GM12878 (cell line): ENCODE measurements around the gene ARHGEF1. TPM values are rescaled to one million over a fixed set of nuclear protein-coding genes. Genes with fewer than 3 reads are reported as not detected.

Source experiments
- BCL11A ChIP-seq: IDR thresholded peaks from 2 replicates; pipeline ENCODE4 v1.6.1; 2011; ENCODE audit warnings: low read depth, low read length
- ELK1 ChIP-seq: IDR thresholded peaks from 2 replicates; pipeline ENCODE4 v1.6.1; 2012; ENCODE audit warnings: low read depth, low read length, improper control_type of control experiment
- EZH2 ChIP-seq: IDR thresholded peaks from 2 replicates; pipeline ENCODE4 v1.6.1; 2012; ENCODE audit warnings: low read depth, mild to moderate bottlenecking, control low read depth, inconsistent platforms, low read length, borderline replicate concordance; ENCODE audit not compliant: control insufficient read depth
- FOS ChIP-seq: IDR thresholded peaks from 3 replicates; pipeline ENCODE4 v1.6.1; 2011; ENCODE audit warnings: borderline replicate concordance; ENCODE audit not compliant: insufficient read length; ENCODE audit errors: extremely low read depth
- HCFC1 ChIP-seq: fragments of 150-350 bp; IDR thresholded peaks from 2 replicates; pipeline ENCODE4 v1.6.1; 2014; ENCODE audit warnings: low read length
- HDAC6 ChIP-seq: fragments of 200-600 bp; sonication (generic); IDR thresholded peaks from one replicate; pipeline ENCODE4 v1.8.0; 2017; ENCODE audit warnings: antibody characterized with exemption; ENCODE audit not compliant: unreplicated experiment
- IKZF2 ChIP-seq, 2 experiments: fragments of 450-650 bp; IDR thresholded peaks; 2 replicates each; pipeline ENCODE4 v1.6.1; 2017; ENCODE audit warnings: mild to moderate bottlenecking in 2 of 2, moderate library complexity in 2 of 2
- KAT2A ChIP-seq: conservative IDR thresholded peaks from 2 replicates; pipeline ENCODE4 v1.6.1; 2011; ENCODE audit warnings: low read depth, low read length; ENCODE audit not compliant: control insufficient read depth
- MLLT1 ChIP-seq: fragments of 450-650 bp; IDR thresholded peaks from 2 replicates; pipeline ENCODE4 v1.6.1; 2016; ENCODE audit warnings: mild to moderate bottlenecking
- NFYA ChIP-seq: IDR thresholded peaks from 2 replicates; pipeline ENCODE4 v1.6.1; 2011; ENCODE audit warnings: low read depth, mild to moderate bottlenecking, low read length, improper control_type of control experiment, borderline replicate concordance
- NR2C2 ChIP-seq: IDR thresholded peaks from 2 replicates; pipeline ENCODE4 v1.6.1; 2011; ENCODE audit warnings: borderline replicate concordance, low read depth; ENCODE audit not compliant: control insufficient read depth, insufficient read length
- NRF1 ChIP-seq: conservative IDR thresholded peaks from 2 replicates; pipeline ENCODE4 v1.6.1; 2011; ENCODE audit warnings: mild to moderate bottlenecking, low read depth, low read length, improper control_type of control experiment
- PBX3 ChIP-seq: IDR thresholded peaks from 2 replicates; pipeline ENCODE4 v1.6.1; 2011; ENCODE audit warnings: mild to moderate bottlenecking, low read depth, low read length, moderate library complexity; ENCODE audit not compliant: insufficient replicate concordance
- POLR2AphosphoS5 ChIP-seq: IDR thresholded peaks from 2 replicates; pipeline ENCODE4 v1.6.1; 2011; ENCODE audit warnings: mild to moderate bottlenecking, low read length, inconsistent platforms
- RUNX3 ChIP-seq: IDR thresholded peaks from 2 replicates; pipeline ENCODE4 v1.6.1; 2012; ENCODE audit warnings: low read length, inconsistent platforms
- SREBF2 ChIP-seq: IDR thresholded peaks from 2 replicates; pipeline ENCODE4 v1.6.1; 2012; ENCODE audit warnings: mild to moderate bottlenecking, low read length
- STAT1 ChIP-seq: fragments of 450-650 bp; conservative IDR thresholded peaks from 2 replicates; pipeline ENCODE4 v1.6.1; 2014; ENCODE audit warnings: antibody characterized with exemption, mild to moderate bottlenecking
- TAF1 ChIP-seq: IDR thresholded peaks from 2 replicates; pipeline ENCODE4 v1.6.1; 2011; ENCODE audit warnings: mild to moderate bottlenecking, low read depth, low read length, borderline replicate concordance
- TBL1XR1 ChIP-seq: IDR thresholded peaks from 2 replicates; pipeline ENCODE4 v1.6.1; 2012; ENCODE audit warnings: low read depth, low read length, improper control_type of control experiment
- ZNF622 ChIP-seq: fragments of 450-650 bp; IDR thresholded peaks from 2 replicates; pipeline ENCODE4 v1.6.1; 2017; ENCODE audit warnings: mild to moderate bottlenecking, inconsistent platforms
- polyA plus RNA-seq, 11 experiments: library from polyadenylated mRNA; depleted of rRNA in 4 of 11; unstranded in 6 of 11; stranded (reverse) in 5 of 11; fragments of >200 nt; fragmentation: Nextera tagmentation in 4 of 11; fragmentation: Illumina TruSeq in 1 of 11; extraction: Ambion mirVana in 4 of 11; extraction: Trizol in 1 of 11; gene quantifications; 1 replicate in 1 of 11; 2 replicates in 10 of 11; pipeline versions ENCODE4 v1.2.1 to v1.2.3, GENCODE V29; 2011 to 2016; ENCODE audit warnings: inconsistent platforms in 2 of 11, missing spikeins in 2 of 11, low read depth in 1 of 11
- total RNA-seq, 4 experiments: library from RNA; depleted of rRNA in 3 of 4; stranded (reverse); fragments of >200 nt in 3 of 4; fragmentation: Illumina TruSeq in 1 of 4; extraction: Trizol in 1 of 4; gene quantifications; 2 replicates each; pipeline versions ENCODE4 v1.2.1 to v1.2.3, GENCODE V29; 2013 to 2021
- TF ChIP-seq, protein P1 (sequence below): IDR thresholded peaks from 2 replicates; pipeline ENCODE4 v1.6.1; 2012; ENCODE audit warnings: low read length, inconsistent platforms
- TF ChIP-seq, protein P2 (sequence below), 3 experiments: IDR thresholded peaks in 2 of 3; conservative IDR thresholded peaks in 1 of 3; 2 replicates each; pipeline ENCODE4 v1.5.1; 2011; ENCODE audit warnings: low read depth in 3 of 3, low read length in 3 of 3, mild to moderate bottlenecking in 3 of 3, control low read depth in 2 of 3, moderate library complexity in 2 of 3, inconsistent platforms in 1 of 3, mixed read lengths in 1 of 3; ENCODE audit not compliant: control insufficient read depth in 2 of 3, insufficient read depth in 1 of 3; ENCODE audit errors: extremely low read depth in 1 of 3

ARHGEF1 gene
- total and polyA plus RNA-seq, 10 of the 15 experiments (the other 5 are each of a cell fraction or from before 2014, with no cell fraction given): 1.2 to 207 (median 53.9) TPM

DNA sequence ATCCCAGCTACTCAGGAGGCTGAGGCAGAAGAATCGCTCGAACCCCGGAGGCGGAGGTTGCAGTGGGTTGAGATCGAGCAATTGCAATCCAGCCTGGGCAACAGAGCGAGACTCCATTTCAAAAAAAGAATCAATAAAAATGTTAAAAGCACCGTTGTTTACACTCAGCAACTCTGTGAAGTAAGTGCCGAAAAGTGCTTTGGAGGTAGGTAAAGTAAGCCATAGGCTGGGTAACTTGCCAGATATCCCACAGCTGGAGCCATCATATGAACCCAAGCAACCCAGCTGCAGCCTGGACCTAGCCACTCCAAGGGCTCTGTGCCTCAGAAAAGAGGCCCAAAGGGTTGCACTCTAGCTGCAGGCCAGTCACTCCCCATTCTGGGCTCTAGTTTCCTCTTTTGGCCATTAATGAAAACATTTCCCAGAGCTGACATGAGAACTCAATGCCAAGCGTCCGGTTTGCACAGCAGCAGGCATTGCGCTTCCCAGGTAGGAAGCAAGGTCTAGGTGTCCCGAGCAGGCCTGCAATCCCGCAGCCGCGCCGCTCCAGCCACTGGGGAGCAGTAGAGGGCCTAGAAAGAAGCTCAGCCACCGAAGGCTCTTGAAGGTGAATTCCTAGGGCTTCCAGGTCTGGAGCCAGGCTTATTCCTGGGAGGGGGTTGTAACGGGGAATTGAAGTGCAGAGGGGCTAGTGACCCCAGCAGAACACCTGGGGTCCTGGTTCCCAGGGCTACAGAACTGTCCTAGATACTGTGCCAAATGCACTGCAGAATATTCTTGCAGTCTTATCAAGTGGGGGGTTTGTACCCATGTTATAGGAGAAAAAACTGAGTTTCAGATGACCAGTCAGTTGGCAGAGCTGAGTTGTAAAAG, 10.0 kb upstream of the ARHGEF1 start (continued):
- TF ChIP-seq HCFC1 (no peak), ZNF622 (no peak), PBX3 (no peak), EZH2 (no peak), HDAC6 (no peak), RUNX3 (peak; percentile 35; the same call in 1 of the 2 replicates), TBL1XR1 (no peak), TAF1 (no peak), NRF1 (no peak), NFYA (no peak), MLLT1 (no peak), POLR2AphosphoS5 (peak; percentile 64), BCL11A (no peak; the same call in 1 of the 2 replicates), FOS (no peak), SREBF2 (no peak), STAT1 (no peak), KAT2A (no peak), NR2C2 (no peak), ELK1 (no peak), IKZF2 (IDR thresholded peaks at IDR 0.05) (peak; percentile 75 to 83)
- TF ChIP-seq, protein P1, sequence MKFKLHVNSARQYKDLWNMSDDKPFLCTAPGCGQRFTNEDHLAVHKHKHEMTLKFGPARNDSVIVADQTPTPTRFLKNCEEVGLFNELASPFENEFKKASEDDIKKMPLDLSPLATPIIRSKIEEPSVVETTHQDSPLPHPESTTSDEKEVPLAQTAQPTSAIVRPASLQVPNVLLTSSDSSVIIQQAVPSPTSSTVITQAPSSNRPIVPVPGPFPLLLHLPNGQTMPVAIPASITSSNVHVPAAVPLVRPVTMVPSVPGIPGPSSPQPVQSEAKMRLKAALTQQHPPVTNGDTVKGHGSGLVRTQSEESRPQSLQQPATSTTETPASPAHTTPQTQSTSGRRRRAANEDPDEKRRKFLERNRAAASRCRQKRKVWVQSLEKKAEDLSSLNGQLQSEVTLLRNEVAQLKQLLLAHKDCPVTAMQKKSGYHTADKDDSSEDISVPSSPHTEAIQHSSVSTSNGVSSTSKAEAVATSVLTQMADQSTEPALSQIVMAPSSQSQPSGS: no peak
- TF ChIP-seq, protein P2, sequence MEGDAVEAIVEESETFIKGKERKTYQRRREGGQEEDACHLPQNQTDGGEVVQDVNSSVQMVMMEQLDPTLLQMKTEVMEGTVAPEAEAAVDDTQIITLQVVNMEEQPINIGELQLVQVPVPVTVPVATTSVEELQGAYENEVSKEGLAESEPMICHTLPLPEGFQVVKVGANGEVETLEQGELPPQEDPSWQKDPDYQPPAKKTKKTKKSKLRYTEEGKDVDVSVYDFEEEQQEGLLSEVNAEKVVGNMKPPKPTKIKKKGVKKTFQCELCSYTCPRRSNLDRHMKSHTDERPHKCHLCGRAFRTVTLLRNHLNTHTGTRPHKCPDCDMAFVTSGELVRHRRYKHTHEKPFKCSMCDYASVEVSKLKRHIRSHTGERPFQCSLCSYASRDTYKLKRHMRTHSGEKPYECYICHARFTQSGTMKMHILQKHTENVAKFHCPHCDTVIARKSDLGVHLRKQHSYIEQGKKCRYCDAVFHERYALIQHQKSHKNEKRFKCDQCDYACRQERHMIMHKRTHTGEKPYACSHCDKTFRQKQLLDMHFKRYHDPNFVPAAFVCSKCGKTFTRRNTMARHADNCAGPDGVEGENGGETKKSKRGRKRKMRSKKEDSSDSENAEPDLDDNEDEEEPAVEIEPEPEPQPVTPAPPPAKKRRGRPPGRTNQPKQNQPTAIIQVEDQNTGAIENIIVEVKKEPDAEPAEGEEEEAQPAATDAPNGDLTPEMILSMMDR (IDR thresholded peaks at IDR 0.05 in 2 of 3, conservative IDR thresholded peaks at IDR 0.05 in 1 of 3; ENCODE audit: control insufficient read depth in 2 of 3, extremely low read depth in 1 of 3, insufficient read depth in 1 of 3, low read depth in 3 of 3, low read length in 3 of 3): peak; percentile 85 to 90 (median 88)
